NCI-H345 treated with DMSO at 0.1 percent for 48 hours (cell line): ENCODE results near the gene ANLN.
"Not testable (repeated sequence)": the region's sequence is repeated elsewhere in the genome, so short reads cannot be mapped to it uniquely, and the experiment has no call there.

Experiments used
- DNase-seq: peaks from one replicate; lab custom pipeline; 2025; ENCODE audit not compliant: unreplicated experiment; lab: John Stamatoyannopoulos, UW

ANLN gene

GRCh38 chr7:36379831-36380504, 9.7 kb upstream of the ANLN start:
- no peak for DNase-seq

DNA sequence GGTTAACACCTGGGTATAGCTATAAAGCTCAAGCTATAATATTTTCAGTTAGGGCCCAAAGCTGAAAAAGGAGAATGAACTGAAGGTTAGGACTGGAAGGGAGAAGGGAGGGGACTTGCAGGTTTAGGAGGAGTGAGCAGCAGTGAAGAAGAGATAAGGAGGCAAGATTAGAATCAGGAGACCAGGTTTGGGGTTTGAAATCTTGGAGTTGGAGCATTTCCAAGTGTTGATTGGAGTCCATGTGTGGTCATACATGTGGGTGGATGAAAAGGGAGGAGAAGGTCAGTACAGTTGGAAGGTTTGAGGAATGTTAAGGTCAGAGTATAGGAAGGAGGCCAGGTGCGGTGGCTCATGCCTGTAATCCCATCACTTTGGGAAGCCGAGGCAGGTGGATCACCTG, 8.6 kb upstream of the ANLN start:
- no peak for DNase-seq

DNA sequence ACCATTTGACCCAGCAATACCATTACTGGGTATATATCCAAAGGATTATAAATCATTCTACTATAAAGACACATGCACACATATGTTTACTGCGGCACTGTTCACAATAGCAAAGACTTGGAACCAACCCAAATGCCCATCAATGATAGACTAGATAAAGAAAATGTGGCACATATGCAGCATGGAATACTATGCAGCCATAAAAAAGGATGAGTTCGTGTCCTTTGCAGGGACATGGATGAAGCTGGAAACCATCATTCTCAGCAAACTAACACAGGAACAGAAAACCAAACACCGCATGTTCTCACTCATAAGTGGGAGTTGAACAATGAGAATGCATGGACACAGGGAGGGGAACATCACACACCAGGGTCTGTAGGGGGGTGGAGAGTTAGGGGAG, 6.4 kb upstream of the ANLN start:
- not testable (repeated sequence) for DNase-seq

GRCh38 chr7:36385646-36386045, 4.0 kb upstream of the ANLN start:
- not testable (repeated sequence) for DNase-seq

DNA sequence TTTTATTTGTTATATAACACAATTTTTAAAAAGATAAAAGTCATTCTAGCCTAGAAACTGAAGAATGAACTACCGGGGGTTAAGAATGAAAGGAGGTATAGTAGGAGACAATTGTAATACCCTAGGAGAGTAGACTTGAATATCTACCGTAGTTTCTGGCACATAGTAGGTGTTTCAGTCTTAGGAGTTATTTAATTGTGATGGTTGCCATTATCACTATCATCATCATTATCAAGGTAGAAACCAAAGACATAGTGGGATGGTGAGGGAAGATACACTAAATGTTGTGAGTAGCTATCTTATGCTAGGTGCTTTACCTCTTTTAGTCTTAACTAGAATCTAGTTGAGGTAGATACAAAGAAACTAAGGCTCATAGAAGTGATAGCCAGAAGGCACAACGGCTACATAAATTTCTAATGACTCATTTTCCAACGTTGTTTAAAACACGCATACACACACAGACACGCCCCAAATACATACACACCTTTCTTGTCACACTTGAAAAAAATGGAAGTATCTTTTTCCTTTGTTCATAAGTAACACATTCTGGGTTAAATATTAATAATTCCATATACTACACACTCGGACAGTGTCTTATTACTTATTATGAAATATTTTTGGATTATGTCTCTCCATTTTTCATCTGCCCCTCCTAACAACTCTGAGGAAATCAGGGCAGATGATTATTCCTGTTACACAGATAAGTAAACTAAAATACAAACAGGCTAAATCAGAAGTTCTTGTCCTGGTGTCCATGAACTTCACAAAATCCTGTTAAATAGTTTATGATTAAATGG, 2.0 kb upstream of the ANLN start:
- no peak for DNase-seq

DNA sequence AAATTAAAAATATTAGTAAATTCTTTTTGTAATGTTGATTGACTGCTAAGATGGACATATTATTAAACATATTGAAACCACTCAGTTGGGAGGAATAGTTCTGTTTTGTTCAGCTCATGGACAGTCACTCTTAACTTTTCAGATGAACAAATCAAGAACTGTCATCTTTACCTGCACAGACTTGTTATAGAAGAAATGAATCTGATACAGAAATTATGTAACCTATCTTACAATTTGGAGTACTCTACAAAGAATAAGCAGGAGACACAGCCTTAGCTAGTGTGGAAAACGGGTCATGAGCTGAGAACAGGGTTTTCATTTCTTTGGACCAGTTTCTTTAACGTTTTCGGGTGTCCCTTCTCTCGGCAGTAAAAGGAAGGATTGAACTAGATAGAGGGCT, 1.2 kb upstream of the ANLN start:
- DNase-seq = no peak

DNA sequence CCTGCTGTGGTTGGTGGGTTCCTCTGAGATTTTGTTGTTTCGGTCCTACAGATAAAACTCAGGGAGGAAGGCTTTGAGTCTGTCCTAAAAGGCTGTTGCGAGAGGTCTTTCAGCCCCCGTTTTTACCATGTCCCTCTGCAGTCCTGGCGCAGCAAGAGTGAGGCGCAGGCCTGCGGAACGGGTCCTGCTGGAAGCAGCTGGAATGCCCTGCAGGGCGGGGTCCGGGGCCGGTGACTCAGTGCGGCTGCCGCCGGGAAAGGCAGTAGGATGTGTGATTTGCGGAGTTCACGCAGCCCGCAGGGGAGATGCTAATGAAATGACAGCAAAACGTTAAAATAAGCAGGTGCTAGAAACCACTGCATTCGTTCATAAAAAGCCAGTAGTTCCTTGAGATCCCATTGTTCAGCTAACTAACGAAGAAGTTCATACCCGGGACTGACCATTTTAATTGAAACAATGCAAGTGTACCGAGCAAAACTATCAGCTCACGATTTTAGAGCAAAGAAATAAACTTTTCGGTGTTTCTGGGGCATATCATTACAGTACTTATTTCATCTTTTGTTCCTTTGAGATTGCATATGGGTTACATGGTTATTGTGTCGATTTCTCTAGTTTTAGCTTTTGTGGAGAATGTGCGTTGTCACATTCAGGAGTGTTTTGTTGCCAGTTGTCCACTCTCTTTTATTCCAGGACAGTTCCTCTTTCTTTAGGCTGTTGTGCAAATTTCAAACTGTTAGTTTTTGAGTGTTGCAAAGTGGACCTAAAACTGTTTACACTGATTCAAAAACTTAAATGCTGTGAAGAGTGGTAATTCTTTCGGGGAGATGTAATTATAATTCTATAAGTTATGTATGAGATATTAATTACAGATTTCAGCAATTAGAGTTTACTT, 783 bp downstream of the ANLN start:
- DNase-seq = peak; percentile 94

DNA sequence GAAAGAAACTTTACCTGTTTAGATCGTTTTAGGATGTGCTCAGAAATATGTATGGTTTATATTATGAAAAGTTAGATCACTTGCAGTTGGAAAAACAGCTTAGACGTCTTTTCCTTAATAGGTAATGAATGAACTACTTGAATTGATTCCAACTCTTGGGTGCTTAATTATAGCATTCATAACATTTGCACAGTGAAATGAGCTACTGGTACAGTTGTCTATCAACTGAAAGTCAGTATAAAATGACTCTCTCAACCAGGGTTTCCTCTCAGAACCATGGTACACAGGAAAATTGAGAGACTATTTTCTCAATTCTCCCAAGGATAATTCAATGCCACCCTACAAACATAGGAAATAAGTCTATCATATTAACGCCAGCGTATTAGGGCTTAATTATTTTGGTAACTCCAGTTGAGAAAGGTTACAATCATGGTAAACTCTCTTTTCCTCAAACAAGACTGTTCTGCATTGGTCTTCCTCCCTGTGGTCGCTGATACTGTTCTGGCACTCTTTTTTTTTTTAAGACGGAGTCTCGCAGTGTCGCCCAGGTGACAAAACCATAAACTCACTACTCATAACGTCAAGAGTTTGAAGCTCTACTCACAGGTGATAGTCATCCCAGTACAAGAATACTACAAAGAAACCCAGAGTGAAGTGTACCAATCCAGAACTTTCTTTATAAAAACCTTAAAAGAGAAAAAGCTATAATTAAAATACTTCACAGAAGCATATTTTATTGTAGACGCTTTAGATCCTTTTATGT, 2.0 kb downstream of the ANLN start:
- no peak for DNase-seq

DNA sequence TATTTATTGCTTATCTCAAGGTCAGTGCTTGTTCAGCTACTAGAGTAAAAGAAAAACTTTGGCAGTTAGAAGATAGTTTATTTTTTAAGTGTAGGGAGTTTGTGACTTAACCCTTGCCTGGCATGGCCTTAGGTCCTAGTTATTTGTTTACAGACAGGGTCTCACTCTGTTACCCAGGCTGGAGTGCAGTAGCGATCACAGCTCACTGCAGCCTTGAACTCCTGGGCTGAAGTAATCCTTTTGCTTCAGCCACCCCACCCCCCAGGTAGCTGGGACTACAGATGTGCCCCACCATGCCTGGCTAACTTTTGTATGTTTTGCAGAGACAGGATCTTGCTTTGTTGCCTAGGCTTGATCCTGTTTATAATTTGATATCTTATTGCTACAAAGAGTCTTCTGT, 4.2 kb downstream of the ANLN start:
- no peak for DNase-seq

DNA sequence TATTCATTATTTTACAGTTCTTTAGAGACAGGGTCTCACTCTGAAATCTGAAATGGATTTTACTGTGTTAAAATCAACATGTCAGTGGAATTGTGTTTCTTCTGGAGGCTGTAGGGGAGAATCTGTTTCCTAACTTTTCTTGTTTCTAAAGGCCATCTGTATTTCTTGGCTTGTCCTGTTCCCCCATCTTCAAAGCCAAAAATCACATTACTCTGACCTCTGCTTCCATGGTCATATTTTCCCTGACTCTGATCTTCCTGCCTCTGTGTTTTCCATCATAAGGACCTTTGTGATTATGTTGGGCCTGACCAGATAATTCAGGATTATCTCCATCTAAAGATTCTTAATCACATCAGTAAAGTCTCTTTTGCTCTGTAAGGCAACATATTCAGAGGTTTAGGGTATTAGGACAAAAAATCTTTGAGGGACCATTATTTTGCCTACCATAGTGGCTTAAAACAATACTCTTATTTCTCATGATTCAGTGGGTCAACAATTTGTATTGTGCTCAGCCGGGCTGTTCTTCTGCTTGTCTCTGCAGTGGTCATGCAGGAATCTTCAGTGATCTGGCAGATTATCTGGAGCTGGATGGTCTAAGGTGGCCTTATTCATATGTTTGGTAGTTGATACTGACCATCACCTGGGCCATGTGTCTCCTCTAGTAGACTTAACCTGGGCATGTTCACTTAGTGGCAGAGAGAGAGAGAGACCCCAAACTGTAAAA, 5.7 kb downstream of the ANLN start:
- no peak for DNase-seq

GRCh38 chr7:36396150-36396549, 6.5 kb downstream of the ANLN start:
- DNase-seq = no peak

DNA sequence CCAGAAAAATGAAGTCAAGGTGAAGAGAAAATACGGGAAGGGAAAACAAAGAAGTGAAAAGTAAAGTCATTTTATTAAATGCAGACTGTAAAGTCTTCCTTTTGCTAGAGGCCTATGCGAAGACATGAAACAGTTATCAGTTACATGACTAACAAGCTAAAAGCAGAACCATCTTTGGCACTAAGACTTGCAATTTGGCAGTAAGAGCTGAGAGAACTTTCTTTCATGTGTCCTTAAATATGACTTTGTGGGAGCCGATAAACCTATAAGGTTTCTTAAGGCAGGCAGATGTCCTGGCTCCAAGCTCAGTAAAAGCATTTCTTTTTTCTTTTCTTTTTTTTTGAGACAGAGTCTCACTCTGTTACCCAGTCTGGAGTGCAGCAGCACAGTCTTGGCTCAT, 10.4 kb downstream of the ANLN start:
- no peak for DNase-seq

DNA sequence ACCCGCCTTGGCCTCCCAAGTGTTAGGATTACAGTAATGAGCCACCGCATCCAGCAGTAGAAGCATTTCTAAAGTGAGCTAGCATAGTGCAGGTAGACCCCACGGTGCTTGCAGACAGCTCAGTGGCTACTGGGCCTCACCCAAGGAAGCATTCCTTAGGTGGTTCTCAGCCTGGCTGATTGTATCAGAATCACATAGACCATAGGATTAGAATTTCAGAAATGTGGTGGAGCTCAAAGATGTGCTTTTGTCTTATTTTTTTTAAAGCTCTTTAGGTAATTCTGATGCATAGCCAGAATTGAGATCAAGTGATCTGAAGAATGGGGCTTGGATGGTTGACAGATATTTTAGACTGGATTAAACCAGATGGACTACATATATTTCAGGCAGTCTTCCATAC, 10.9 kb downstream of the ANLN start:
- DNase-seq = no peak

DNA sequence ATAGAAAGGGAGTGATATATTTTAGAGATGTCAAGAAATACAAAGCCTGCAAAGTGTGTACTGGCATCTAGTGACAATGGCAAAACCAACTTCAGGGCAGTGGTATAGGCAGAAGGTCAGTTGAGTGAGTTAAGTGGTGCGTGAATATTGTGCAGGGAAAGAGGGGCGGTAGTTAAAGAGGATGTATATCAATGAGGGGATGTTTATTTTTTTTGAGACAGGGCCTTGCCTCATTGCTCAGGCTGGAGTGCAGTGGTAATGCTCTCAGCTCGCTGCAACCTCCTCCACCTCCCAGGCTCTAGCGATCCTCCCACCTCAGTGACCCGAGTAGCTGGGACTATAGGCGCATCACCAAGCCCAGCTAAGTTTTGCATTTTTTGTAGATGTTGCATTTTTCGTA, 13.8 kb downstream of the ANLN start:
- DNase-seq = no peak

- DNase-seq = no peak
Measured at GRCh38 chr7:36404639-36405408, 15.2 kb downstream of the ANLN start.

DNA sequence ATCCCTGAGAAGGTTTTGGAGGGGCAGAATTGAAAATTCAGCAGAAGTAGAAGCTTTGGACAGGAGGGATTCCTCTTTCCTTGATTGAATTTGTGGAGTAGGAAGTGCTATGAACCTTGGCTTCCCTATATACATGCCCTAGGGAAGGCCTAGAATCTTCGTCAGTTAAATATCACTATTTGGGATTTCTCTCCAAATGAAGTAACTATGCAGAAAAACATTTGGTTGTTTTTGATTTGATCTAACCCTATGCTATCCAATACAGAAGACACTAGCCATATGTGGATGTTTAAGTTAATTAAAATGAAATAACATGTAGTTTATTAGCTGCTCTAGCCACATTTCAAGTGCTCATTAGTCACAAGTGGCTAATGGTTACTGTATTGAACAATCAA, 15.7 kb downstream of the ANLN start:
- DNase-seq = no peak

GRCh38 chr7:36406156-36406555, 16.5 kb downstream of the ANLN start:
- no peak for DNase-seq

GRCh38 chr7:36407636-36408550, 18.2 kb downstream of the ANLN start:
- no peak for DNase-seq

DNA sequence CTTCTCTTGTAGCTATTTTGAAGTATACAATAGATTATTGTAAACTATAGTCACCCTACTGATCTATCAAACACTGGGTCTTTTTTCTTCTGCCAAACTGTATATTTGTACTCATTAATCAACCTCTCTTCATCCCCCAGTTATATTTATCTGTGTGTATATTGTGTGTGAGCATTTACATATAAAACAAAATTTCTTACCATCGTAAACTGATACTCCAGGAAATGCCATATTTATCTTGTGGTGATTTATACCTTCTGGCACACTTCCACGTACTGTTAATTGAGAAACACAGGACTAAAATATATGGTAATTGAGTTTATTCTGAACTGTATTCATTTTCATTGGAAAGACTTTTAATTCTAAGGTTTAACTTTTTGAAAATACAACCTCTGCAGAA, 18.9 kb downstream of the ANLN start:
- DNase-seq = no peak
